ENCODE measurements around the gene NF1.
A peak's percentile ranks its signal among the peaks of the same experiment; 100 is the strongest.
"Not testable (repeated sequence)": the region's sequence is repeated elsewhere in the genome, so short reads cannot be mapped to it uniquely, and the experiment has no call there.

NF1 gene

GRCh38 chr17:31299624-31300023 lies 204.8 kb downstream of the NF1 start:
- DNase-seq: no peak

GRCh38 chr17:31307640-31308039 lies 212.9 kb downstream of the NF1 start:
- no peak for DNase-seq

- no peak for DNase-seq
These were observed 213.9 kb downstream of the NF1 start for GRCh38 chr17:31308372-31309334.

- peak; percentile 95 for DNase-seq
These were observed 214.8 kb downstream of the NF1 start for GRCh38 chr17:31309556-31309955.

GRCh38 chr17:31310260-31310659 lies 215.5 kb downstream of the NF1 start:
- no peak for DNase-seq

GRCh38 chr17:31310886-31311285 lies 216.1 kb downstream of the NF1 start:
- DNase-seq: no peak

GRCh38 chr17:31311526-31311925 lies 216.7 kb downstream of the NF1 start:
- no peak for DNase-seq

GRCh38 chr17:31312223-31312622 lies 217.4 kb downstream of the NF1 start:
- DNase-seq: not testable (repeated sequence)

- peak; percentile 92 for DNase-seq
These were observed 219.4 kb downstream of the NF1 start, which contains the start of gene EVI2B for GRCh38 chr17:31313982-31314781. EVI2B (minus strand) TSS chr17:31314054; CDS start chr17:31305609, 8,445 bp downstream.

GRCh38 chr17:31314782-31315100 lies 220.0 kb downstream of the NF1 start:
- no peak for DNase-seq

- DNase-seq: peak; percentile 69
These were observed 223.6 kb downstream of the NF1 start for GRCh38 chr17:31318298-31318801.

GRCh38 chr17:31318851-31319661 lies 224.3 kb downstream of the NF1 start:
- DNase-seq: no peak

- no peak for DNase-seq
These were observed 225.5 kb downstream of the NF1 start for GRCh38 chr17:31320241-31320640.

- no peak for DNase-seq
These were observed 226.0 kb downstream of the NF1 start for GRCh38 chr17:31320791-31321190.

GRCh38 chr17:31321481-31321880 lies 226.7 kb downstream of the NF1 start, which contains the start of gene EVI2A:
EVI2A (minus strand) TSS chr17:31321622; CDS start chr17:31319013, 2,609 bp downstream.
- peak; percentile 94 for DNase-seq

GRCh38 chr17:31321966-31322365 lies 227.2 kb downstream of the NF1 start:
- no peak for DNase-seq

GRCh38 chr17:31323551-31323950 lies 228.8 kb downstream of the NF1 start:
- no peak for DNase-seq

- no peak for DNase-seq
These were observed 232.9 kb downstream of the NF1 start for GRCh38 chr17:31327534-31328159.

- no peak for DNase-seq
These were observed 233.4 kb downstream of the NF1 start for GRCh38 chr17:31328160-31328535.

GRCh38 chr17:31329221-31329620 lies 234.4 kb downstream of the NF1 start:
- DNase-seq: no peak

- DNase-seq: no peak
These were observed 245.3 kb downstream of the NF1 start for GRCh38 chr17:31339906-31340661.

Data from SIG-M5 (cell line).